Stimulated activated CD8-positive, alpha-beta memory T cell treated with anti-CD3 and anti-CD28 coated beads, Interleukin-15, amount 100 ng/mL, for 1 hour (primary cell): ENCODE measurements around the gene CSTF2.

Source experiments
- DNase-seq: peaks from one replicate; pipeline ENCODE4 v3.0.0-alpha.2; 2020; ENCODE audit warnings: low read depth

CSTF2 gene

DNA sequence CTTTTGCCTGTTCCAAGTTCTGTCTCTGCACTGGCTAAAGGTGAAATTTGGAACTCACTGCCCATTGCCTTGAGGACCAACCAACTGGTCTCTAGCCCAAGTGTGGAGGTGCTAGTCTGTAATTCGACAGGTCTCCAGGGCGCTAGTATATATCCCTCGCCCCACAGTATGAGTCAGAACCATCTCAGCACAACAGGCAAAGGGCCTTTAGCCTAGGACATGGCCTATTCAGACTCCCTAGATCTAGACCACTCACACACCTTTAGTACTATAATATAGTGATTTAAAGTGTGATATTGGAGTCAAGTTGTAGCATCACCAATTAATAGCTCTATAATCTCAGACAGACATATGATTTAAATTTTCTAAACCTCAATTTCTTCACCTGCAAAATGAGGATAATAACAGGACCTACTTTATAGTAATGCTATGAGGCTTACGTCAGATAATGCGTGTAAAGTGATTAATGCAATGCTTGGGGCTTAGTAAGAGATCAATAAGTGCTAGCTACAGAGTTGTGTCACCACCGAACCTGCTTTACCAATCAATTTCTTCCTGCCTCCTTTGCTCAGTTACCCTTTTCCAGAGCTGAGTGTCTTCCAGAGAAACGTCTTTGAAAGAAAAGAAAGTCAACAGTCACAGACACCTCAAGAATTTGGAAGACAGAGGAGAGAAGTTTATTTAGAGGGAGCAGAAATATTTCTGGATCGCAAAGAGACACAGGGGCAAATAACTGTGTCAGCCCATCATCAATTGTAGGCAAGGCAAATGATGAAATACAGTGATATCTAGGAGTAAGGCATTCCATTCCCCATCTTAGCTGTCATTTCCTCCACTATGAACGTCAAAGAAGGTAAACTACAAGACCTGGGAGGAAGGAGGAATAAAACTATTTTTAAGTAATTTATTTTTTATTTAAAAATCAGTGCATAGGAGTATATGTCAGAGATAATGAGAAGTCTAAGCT is 51.7 kb downstream of the CSTF2 start:
- no peak for DNase-seq

DNA sequence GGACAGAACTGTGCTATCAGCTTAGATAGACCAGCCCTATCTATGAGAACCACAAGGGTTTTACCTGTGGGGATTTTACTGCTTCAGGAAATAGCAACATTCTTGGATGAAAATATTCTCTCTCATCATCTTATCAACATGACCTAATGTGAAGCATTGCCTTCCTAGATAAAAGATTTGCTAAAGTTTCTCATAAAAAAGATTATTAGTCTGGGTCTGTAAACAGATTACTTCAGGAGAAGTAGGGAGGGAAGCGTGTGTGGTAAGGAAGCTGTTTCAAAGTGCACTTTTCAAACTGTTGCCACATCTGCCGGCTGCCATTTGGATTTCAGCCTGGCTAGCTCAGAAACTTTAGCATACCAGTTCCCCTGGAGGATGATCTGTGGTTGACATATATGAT is 54.1 kb downstream of the CSTF2 start, which contains the start of gene NOX1:
TSS of gene NOX1 (minus strand) at position 35 of the 400 bp plus-strand sequence. CDS start 220 bp downstream, outside the sequence.
- no peak for DNase-seq

DNA sequence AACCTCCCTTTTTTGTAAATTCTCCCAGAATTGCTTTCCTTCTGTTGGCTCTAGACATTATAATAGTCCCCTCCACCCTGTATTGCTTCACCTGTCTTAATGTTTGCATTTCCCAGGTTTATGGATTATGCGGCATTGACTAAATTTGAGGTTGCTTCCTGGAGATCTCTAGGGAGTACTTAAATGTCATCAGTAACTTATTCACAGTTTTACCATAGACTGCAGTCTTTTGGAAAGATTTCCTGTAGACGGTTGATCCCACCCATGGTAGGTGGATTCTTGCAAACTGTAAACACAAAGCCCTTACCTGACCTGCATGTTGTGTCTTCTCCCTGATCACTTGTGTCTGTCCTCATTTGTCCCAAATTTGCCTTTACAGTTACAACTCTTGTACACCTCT is 60.2 kb downstream of the CSTF2 start:
- no peak for DNase-seq

DNA sequence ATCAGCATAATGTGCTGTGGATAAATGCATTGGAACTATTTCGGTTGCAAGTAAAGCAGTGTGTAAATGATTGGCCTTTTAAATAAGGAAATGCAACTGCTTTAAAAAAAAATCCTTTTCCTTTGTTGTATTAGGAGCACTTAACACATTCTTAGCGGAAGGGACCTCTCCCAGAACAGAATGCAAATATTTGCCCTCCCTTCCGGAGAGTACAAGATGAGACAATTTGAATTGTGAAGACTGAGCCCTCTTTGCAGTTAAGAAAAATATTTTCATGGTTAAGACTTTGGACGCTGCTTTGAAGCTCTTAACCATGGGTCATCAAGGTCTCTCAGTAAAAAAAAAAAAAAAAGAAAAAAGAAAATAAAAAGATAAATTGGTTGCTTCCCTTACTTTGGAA is 63.5 kb downstream of the CSTF2 start:
- no peak for DNase-seq
